Ovary (tissue), 3 donors: ENCODE data around the gene ANKRD35.

Experiments
- EP300 ChIP-seq: sonication (generic); formaldehyde crosslinking; IDR thresholded peaks from one replicate; pipeline ENCODE4 v1.6.1; 2017; ENCODE audit warnings: antibody characterized with exemption
- POLR2A ChIP-seq: fragments of 450-650 bp; IDR thresholded peaks from one replicate; pipeline ENCODE4 v1.6.1; 2017; ENCODE audit warnings: antibody characterized with exemption, mild to moderate bottlenecking, moderate library complexity
- TF ChIP-seq, protein P1 (sequence below), 3 donors: fragments of 450-650 bp in 2 of 3; fragments of 200-600 bp in 1 of 3; IDR thresholded peaks; one replicate each; pipeline versions ENCODE4 v1.5.1 to v1.8.0; 2016 to 2022; ENCODE audit warnings: antibody characterized with exemption in 3 of 3, mild to moderate bottlenecking in 1 of 3
- donor health status: DM: no; HTN: no; CAD: no.

DNA sequence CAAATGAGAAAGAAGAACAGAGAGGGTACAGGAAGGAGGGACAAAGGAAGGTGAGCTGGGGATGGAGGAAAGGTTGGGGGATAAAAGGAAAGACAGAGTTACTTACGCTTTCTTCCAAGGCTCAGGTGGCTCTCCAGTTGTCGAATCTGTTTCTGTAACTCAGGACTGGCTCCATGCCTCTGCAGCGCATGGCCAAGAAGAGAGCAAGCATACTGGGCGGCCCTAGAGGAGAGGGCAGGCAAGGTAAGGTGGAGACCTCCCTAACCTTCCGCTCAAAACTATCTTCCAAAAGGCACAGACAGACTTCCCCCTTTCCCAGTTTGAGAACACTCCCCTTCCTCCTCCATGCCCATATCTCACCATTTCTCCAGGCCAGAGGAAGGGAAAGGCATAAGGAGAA is 31.9 kb upstream of the ANKRD35 start:
- TF ChIP-seq, protein P1, sequence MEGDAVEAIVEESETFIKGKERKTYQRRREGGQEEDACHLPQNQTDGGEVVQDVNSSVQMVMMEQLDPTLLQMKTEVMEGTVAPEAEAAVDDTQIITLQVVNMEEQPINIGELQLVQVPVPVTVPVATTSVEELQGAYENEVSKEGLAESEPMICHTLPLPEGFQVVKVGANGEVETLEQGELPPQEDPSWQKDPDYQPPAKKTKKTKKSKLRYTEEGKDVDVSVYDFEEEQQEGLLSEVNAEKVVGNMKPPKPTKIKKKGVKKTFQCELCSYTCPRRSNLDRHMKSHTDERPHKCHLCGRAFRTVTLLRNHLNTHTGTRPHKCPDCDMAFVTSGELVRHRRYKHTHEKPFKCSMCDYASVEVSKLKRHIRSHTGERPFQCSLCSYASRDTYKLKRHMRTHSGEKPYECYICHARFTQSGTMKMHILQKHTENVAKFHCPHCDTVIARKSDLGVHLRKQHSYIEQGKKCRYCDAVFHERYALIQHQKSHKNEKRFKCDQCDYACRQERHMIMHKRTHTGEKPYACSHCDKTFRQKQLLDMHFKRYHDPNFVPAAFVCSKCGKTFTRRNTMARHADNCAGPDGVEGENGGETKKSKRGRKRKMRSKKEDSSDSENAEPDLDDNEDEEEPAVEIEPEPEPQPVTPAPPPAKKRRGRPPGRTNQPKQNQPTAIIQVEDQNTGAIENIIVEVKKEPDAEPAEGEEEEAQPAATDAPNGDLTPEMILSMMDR (IDR thresholded peaks at IDR 0.05), result no peak
- TF ChIP-seq POLR2A (no peak), EP300 (no peak)
